ENCODE results near the gene MTNR1A.

The MTNR1A gene

DNA sequence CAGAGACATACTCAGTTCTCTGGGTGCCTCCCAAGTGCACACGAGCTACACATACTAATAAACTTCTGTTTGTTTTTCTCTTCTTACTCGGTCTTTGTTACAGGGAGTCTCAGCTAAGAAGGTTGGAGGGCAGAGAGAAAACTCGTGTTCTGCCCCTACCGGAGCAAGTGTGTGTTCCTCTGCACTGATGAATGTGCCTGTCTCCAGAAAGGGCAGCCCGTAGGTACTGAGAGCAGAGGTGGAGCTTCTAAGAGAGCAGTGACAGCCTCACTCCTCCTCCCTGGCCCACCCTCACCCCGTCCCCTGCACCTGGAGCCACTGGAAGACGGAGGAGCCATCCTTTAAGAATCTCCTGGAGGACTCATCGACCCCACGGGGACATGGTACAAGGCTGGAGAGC is 67.6 kb downstream of the MTNR1A start:
- no peak for DNase-seq (ENCODE audit: low read depth in 2 of 2)

- no peak for DNase-seq (ENCODE audit: low read depth in 2 of 2)
Measured at GRCh38 chr4:186486172-186486571, 69.2 kb downstream of the MTNR1A start.

- no peak for DNase-seq (ENCODE audit: low read depth in 2 of 2)
Measured at GRCh38 chr4:186485561-186486062, 69.8 kb downstream of the MTNR1A start.

DNA sequence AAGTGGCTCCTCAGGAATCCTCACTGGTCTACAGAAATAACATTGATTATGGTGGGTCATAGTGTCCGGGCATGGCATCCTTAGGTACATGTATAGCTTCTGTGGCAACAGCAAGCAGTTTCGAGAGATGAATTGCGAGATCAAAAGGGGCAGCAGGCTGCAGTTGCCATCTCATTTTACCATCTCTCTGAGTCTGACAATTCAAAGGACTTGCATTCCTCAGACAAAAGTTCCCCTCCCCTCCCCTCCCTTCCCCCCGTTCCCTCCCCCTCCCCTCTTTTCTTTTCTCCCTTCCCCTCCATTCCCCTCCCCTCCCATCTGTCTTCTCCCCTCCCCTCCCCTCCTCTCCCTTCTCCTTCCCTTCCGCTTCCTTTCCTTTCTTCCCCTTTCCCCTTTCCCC is 70.2 kb downstream of the MTNR1A start:
- DNase-seq (ENCODE audit: low read depth in 2 of 2), result no peak

GRCh38 chr4:186483656-186484055 is 71.7 kb downstream of the MTNR1A start:
- no peak for DNase-seq (ENCODE audit: low read depth in 2 of 2)

Measured in stimulated activated CD8-positive, alpha-beta memory T cell treated with anti-CD3 and anti-CD28 coated beads, Interleukin-2, amount 100 ng/mL, for 1 hour (primary cell).